ENCODE measurements around the gene CRACR2A.

Gene CRACR2A

DNA sequence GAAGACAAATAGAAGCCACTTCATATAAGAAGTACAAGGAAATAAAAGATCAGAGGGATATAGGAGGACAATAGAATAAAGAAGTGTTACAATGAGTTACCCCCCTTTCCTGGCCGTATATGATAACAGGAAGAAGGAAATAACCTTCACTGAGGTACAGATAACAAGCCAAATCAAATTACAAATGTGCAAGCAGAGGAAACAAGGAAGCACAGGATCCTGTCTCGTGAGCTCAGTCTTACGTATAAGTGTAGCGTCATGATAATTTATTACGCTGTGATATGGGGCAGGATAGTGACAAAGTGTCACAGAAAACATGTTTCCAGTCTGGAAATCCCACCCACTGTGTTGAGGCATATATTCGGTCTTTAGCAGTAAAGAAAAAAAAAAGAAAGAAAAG lies 26.5 kb downstream of the CRACR2A start:
- DNase-seq (ENCODE audit: low read depth in 2 of 2), result no peak

DNA sequence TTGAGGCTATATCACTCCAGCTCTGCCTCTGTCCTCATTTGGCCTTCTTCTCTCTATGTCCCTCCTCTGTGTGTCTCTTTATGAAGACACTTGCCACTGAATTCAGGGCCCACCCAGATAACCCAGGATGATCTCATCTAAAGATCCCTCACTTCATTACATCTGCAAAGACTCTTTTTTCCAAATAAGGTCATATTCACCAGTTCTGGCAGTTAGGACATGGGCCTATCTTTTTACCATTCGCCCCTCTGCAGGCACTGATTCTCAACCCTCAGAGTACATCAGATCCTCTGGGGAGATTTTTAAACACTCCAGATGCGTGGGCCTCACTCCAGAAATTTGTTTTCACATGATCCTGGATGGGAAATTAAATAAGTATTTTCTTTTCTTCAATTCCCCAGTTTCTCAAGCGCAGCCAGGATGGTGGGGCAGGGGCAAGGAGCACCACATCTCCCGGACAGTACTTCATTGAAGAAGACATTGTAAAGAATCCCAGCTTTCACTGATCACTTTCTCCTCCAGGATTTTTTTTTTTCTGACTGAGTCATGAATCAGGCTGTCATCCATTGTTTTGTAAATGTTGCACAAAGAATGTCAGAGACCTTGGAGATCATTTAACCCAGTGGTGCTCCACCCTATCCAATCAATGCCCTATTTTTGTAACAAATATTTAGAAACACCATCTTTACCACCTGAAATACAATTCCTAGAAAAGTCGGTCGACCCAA lies 27.4 kb downstream of the CRACR2A start:
- DNase-seq (ENCODE audit: low read depth in 2 of 2), result no peak

DNA sequence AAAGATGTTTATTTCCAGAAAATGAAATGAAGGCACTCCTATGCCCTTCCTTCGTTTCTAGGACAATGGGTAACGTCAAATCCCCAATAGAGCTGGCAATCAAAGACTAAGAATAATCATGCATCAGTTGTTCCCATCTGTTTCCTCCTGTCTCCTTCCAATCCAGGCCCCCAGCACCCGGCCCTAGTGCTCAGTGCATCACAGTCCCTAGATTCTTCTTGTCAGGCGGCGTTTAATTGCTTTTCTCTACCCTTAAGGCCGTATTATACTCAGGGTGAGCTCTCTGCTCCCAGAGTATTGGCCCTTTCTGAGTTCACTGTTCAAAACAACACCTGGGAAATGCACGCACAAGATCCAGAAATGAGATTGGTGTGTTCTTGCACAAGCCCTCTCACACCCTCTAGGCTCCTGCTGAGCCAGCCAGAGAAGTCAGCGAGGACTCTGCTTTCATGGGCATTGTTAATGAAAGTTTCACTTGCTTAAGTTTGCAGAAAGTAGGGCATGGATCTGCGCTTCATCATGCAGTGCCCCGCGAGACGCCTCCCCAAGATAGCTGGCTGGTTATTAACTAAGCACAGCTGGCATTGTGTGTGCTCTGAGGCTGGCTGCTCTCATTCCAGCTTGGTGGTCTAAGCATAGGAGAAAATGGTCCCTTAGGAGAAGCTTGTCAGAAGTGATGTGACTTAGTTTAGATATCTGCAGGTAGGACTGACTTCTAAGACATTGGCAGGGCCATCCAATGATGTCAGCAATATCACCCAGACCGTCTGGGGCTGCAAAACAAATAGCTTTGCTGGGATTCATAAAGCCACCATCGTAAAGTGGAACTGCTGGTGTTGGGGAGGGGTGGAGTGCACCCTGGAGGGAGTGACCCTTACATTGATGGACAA lies 28.7 kb downstream of the CRACR2A start:
- DNase-seq (ENCODE audit: low read depth in 2 of 2), result no peak

DNA sequence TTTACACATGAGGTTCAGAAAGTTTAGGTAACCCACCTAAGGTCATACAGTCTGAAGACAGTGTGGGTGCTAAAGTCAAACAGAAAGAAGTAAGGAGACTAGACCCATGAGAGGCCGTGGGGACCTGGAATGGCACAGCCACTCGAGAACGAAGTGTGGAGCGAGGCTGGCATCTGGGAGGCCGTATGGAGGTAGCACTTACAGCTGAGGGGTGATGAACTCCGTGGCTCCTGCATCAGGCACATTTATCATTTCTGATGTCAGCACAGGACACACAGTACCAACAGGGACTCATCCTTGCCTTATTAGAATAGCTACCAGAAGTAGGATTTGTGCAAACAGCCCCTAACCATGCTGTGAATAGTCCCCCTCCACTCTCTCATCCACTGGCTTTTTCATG lies 30.5 kb downstream of the CRACR2A start:
- DNase-seq (ENCODE audit: low read depth in 2 of 2), result no peak

DNA sequence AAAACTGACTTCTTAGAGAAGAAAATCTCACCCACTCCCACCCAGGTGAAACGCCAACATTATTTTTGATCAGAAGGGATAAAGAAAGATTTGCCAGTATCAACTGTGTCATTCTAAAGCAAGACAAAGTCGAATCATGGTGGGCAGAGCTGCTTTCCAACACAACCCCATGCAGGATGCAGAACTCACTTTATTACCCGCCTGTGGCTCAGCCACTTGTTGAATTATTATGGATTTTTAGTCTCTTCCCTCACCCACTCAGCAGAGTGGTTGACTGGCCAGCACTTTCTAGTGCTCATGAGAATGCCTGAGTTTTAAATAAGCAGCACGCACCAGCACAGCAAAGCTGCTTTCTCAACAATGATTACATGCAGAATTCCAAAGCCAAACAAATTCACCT lies 32.1 kb downstream of the CRACR2A start:
- no peak for DNase-seq (ENCODE audit: low read depth in 2 of 2)

DNA sequence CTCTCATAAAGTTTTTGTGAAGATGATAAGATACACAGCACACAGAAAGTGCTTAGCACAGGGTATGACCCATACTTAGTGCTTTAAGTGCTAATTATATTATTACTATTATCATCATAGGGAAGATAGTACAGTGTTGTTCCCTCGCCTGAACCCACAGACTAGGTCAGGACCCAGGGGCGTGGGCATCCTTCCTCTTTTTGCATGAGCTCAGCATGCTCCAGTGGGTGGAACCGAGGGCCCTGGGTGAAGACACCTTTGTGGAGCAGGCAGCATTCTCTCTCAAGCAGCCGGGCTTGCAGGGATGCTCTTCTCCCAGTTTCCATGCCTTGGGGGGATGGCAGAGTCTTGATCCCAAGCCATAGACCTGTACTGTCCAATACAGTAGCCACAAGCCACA lies 34.8 kb downstream of the CRACR2A start:
- DNase-seq (ENCODE audit: low read depth in 2 of 2), result no peak

DNA sequence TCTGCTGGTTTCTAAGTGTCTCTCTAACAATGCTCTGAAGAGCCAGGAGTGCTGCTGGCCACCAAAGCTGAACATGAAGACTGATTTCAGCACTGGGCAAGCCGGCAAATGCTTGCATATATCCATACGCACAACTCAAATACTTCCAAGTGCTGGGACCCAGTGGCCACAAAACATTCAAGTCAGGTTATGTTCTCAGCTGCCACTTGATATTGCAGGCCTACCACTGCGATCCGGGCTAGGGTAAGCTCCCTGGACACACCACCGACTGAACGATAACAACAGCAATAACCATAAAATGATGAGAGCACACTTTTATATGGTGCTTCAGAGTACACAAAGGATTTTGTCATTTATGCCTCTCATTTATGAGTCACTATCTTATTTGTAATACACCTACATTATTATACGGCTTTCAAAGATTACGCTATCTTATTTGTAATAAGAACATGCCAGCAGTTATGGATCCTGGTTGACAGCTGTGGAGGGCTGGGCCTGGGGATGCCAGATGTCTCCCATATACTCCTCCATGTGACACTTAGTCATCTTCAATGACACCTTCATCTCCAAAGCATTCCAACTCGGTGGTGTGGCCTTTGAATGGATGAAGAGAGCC lies 35.5 kb downstream of the CRACR2A start:
- DNase-seq (ENCODE audit: low read depth in 2 of 2), result no peak

DNA sequence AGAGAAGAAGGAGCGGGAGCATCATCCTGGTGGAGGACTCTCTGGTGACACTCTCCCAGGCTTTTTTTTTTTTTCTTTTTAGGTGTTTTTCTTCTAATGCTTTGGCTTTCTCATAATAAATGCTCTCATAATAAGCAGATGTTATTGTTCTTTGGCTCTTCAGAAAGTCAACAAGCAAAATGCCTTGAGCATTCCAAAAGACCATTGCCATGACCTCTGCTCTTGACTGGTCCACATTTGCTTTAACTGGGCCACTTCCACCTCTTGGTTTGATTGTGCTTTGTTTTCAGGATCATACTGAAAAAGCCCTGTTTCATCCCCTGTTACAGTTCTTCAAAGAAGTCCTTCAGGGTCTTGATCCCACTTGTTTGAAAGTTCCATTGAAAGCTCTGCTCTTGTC lies 36.9 kb downstream of the CRACR2A start:
- DNase-seq (ENCODE audit: low read depth in 2 of 2), result no peak

DNA sequence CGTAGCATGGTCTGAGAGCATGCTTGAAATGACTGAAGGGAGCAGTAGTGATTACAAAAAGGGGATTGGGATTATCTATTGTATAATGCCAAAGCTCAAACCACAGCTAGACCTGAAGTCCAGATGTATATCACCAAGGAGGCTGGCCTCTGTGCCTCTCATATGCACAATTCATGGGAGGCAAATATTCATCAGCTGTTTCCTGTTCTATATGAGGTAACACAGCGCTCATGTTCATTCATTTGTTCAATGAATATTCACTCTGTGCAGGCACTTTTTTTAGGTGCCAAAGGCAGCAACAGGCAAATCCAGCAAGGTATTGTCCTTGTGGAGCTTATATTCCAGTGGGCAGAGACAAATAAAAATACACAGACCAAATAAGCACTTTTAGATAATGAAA lies 39.0 kb downstream of the CRACR2A start:
- no peak for DNase-seq (ENCODE audit: low read depth in 2 of 2)

DNA sequence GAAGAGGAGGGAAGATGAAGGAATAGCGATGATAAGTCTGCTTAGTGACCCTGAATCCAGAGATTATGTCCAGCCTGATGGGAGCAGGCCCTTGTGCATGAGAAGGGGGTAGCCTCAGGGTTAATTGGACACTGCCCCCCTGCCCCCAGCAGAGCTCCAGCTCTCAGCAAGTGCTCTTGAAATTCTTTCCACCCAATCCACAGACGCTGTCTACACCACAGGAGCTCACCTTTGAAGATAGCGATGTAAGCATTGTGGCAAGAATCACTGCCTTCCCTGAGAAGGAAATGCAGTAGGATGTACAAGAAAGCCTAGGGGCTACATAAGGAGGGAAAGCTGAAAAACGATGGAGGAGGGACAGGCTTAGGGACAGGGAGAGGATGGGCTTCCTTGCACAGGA lies 39.4 kb downstream of the CRACR2A start:
- no peak for DNase-seq (ENCODE audit: low read depth in 2 of 2)

DNA sequence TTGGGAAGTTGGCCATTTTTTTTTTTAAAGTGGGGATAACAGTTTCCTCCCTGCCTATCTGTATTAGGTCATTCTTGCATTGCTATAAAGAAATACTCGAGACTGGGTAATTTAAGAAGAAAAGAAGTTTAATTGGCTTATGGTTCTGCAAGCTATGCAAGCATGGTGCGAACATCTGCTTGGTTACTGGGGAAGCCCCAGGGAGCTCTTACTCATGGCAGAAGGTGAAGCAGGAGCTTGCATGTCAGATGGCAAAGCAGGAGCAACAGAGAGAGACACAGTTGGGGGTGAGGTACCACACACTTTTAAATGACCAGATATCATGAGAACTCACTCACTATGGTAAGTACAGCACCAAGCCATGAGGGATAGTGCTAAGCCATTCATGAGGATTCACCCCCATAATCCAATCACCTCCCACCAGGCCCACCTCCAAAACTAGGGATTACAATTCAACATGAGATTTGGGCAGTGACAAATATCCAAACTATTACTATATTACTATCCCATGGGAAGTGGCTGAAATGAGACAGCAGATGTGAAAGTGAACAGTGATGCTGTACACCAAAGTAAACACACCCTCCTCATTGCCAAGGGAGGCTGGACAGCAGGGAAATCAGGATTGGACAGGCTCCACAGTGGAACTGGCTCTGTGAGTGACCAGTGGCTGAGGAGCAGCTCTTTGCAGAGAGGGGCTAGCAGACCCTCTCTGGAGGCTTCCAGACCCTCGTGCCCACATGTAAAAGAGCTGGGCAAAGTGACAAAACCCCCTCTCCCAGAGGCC lies 40.5 kb downstream of the CRACR2A start:
- no peak for DNase-seq (ENCODE audit: low read depth in 2 of 2)

DNA sequence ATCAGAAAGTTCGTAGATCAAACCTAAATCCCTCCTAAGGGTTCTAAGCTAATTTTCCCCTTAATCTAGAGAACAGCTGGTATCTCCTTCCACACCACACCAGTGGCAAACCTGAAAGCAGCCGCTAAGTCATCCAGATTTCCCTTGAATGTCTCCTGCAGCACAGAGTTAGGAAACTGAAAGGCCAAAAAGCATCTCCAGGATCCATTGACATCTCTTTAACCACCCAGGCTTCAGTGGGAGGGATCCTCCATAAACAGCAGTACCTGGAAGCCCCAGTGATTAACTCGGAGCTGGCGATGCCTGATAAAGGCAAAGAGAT lies 47.6 kb downstream of the CRACR2A start:
- no peak for DNase-seq (ENCODE audit: low read depth in 2 of 2)

DNA sequence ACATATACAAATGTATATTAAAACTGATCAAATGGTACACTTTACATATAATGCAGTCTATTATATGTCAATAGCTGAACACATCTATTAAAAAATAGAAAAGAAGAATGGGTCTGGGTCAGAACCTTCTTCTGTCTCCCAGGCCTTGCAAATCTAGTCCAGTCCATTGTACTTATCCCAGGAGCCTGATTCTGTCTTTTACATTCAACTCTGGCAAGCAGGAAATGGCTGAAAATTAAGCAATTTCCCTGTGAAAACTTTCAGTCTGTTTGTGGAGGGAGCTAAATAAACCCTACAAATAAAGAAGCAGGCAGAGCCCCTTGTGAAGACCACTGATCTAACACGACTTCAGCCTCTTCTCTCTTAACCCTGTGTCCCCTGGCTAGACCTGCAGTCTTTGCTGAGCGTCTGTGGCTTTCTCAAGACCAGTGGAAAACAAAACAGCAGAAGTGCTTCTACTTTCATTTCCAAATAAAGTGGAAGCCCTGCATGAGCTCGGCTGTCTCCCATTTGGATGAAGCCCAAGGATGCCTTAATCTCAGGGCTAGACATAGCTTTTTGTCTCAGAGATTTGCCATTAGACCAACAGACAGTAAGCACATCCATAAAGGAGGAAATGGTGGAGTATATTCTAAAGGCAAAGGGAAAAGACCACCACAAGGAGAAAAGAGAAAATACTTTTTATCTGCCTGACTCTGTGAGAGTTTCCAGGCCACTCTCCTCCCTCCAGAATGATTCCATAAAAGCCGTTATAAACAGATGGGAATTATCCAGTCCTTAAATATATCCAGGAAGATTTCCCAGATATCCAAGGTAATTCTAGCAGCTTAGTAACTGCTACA lies 48.2 kb downstream of the CRACR2A start:
- no peak for DNase-seq (ENCODE audit: low read depth in 2 of 2)

DNA sequence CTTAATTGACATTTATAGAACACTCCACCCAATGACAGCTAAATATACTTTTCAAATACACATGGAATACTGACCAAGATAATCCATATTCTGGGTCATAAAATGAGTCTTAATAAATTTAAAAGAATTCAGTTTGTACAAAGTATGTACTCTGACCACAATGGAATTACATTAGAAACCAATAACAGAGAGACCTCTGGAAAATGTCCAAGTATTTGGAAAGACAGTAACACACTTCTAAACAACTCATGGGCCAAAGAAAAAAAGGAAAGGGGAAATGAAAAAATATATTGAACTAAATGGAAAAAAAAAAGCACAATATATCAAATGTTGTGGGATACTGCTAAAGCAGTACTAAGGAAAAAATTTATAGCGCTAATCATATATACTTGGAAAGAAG lies 52.0 kb downstream of the CRACR2A start:
- no peak for DNase-seq (ENCODE audit: low read depth in 2 of 2)

DNA sequence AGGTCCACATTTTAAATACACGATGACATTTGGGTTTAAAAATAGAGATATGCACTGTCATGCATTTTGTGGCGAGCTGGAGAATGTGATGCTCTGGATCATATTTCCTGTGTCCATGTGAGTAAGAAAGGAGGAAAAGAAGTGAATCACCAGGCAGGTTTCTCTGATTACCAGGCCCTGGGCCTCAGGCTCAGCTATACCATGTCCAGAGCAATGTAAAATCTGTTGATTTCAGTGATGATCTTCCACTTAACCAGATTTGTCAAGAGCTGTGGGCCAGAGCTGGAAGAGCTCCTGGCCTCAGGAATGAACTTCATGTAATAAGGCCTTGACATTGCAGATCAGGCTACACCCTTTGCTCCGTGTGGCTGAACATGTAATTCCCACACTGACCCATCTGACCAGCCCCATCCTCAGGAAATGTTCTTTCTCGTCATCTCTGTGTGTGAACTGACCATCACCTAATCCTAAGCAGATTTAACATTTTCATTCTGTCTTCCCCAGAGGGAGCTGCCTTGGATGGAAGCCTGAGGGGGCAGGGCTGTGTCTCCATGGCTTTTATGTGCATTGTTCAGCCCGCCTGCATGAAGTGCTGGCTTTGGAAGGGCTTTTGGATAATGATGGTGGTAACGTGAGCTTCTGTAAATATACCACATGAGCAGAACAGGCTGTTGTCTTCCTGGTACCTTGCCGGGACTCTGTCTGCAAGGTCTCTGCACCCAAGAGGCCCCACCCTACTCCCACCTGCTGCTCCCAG lies 54.5 kb downstream of the CRACR2A start:
- DNase-seq (ENCODE audit: low read depth in 2 of 2), result no peak

DNA sequence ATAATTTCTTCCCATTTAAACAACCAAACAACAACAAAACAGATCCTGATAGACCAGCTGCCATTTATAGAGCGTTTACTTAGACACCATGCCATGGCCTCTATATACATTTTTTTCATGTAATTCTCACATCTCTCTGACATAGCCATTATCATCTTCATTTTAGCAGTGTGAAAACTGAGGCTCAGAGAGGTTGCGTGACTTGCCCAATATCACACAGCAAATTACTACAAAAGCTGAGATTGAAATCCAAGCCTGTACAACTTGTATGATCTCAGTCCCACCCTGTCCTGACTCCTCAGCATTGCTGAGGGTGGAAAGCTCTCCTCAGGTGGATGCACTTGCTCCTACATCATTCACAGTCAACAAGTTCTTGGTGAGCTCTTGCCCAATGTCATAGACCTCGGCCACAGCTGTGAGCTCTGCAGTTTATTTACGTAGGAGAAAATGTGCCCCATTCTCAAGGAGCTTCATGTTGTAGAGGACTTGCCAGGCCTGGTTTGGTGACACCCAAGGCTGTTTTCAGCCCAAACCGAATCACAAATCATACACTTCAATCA lies 55.5 kb downstream of the CRACR2A start:
- DNase-seq (ENCODE audit: low read depth in 2 of 2), result no peak

DNA sequence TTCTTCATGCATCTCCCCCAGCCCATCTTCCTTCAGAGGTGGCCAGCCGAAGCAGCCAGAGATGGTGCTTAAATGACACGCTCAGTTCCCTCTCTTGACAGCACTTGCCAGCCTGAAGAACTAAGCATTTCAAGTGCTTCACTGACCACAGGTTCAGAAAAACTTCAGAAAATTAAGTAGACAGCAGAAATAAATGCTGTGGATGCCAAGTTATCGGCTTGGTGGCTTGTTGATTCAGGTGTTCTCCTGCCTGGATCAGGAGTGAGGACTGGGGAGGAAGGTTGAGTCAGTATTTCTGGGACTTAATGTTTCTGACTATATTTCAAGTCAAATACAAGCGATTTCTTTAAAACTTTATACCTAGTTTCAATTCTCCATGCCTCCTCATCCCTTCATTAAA lies 58.2 kb downstream of the CRACR2A start:
- DNase-seq (ENCODE audit: low read depth in 2 of 2), result no peak

DNA sequence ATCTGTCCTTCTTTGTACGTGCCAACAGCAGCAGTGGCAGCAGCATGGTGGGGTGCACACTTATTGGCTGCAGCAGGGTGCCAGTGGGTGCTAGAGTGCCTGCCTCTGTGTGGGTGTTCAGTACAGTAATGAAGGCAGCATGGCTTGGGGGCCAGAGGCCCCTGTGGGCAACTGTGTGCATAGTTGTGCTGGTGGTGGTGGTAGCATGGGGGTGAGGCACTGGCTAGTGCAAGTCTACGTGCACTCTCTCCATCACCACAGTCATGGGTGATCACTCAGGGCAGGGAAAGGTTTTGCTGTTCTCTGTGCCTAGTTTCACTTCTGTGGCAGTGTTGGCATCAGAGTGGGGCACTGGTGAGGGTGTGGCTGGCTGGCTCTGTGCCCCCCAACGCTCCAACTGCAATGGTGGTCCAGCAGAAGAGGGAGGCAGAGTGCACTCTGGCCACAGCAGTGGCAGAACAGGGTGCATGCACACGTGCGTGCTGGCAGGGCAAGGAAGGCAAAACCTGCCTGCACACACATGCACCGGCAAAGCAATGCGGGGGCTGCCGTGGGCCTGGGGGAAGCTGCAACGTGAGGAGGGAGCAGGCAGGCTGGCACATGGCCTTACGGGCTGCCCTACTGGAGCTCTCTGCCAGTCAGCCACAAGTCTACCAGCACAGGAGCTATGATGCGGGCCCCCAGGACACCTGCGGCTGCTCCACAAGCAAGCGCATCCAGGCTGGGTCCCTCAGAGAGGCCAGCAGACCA lies 60.1 kb downstream of the CRACR2A start:
- DNase-seq (ENCODE audit: low read depth in 2 of 2), result no peak

DNA sequence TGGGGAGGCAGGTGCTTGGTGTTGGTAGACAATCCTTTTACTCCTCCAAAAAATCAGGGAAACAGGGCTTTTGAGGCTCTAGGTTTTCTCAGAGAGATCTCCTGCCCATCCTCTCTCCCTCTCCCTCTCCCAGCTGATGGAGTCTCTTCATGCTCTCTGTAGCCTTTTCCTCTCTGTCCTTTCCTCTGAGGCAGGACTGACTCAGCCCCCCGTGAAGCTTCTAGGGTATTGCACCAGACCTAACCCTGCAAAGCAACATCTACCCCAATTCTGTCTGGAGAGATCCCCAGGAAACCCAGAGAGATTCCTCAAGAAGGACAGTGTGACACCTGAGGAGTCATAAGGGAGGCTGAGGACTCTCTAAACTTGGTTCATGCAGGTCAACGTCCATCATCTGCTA lies 66.4 kb downstream of the CRACR2A start:
- no peak for DNase-seq (ENCODE audit: low read depth in 2 of 2)

DNA sequence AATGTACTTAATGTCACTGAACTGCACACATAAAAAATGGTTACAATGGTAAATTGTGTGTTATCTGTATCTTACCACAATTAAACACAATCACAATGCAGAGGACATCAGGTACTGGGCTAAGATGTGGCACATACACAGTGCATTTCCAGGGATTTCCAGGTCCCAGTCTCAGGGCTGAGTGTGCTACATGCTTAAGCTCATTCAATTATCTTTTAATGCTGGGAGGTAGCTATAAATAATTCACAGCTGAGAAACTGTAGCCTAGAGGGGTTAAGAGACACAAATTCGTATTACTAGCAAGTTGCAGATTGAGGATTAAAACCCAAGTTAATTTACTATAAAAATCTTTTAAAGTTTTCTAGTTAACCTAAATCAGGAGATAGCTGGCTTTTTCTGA lies 67.1 kb downstream of the CRACR2A start:
- DNase-seq (ENCODE audit: low read depth in 2 of 2), result no peak
